ENCODE data around the gene SLC16A11. TPM values are rescaled to one million over a fixed set of nuclear protein-coding genes. Genes with fewer than 3 reads are reported as not detected.
"Not testable (repeated sequence)": the region's sequence is repeated elsewhere in the genome, so short reads cannot be mapped to it uniquely, and the experiment has no call there.

Gene SLC16A11
- total RNA-seq, 1 donor from 2014 or later, result 0.47 TPM

DNA sequence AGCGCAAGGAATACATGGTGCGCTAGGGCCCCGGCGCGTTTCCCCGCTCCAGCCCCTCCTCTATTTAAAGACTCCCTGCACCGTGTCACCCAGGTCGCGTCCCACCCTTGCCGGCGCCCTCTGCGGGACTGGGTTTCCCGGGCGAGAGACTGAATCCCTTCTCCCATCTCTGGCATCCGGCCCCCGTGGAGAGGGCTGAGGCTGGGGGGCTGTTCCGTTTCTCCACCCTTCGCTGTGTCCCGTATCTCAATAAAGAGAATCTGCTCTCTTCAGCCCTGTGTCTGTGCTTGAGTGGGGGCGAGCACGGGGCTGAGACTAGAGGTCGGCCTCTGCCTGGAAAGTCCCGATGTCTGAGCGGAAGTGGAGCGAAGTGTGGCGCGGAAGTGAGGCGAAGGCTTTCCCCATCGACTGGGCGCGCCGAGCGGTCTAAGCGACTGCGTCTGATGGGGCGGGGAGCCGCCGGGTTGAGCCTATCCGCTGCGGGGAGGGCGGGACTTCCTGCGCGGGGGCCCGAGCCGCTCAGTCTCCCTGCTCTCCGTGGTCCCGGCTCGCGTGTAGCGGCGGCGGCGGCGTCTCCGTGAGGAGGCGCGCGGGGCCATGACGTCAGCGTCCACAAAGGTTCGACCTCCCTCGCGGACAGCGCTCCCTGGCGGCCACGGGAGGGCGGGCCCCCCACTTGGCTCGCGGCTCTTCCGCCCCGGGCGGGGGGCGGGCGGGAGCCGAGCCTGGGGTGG lies 29.5 kb downstream of the SLC16A11 start:
- intact Hi-C loops (cut with micrococcal nuclease), result loop anchor here (1.0 to 10.0 kb wide), 10 partner anchors 10 to 1528 kb away; partner anchors contain the start of genes C17orf100, CD68, DERL2 and EIF5A

DNA sequence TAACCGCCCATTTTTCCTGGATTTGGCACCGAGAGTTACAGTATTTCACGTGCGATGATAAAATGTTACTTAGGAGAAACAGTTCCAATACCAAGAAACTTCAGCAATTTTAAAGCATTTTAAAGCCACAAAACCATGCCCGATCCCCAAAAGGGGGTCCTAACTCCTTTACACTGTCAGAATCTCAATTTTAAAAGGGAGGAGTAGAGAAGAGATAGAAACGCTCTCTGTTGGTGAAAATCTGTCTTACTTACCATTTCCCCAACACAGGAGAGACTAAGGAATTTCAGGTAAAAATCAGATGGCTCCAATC lies 32.0 kb downstream of the SLC16A11 start:
- intact Hi-C loops (cut with micrococcal nuclease), result loop anchor here (2.0 to 10.0 kb wide), 3 partner anchors 255 to 830 kb away; partner anchors contain the start of genes CD68 and XAF1

DNA sequence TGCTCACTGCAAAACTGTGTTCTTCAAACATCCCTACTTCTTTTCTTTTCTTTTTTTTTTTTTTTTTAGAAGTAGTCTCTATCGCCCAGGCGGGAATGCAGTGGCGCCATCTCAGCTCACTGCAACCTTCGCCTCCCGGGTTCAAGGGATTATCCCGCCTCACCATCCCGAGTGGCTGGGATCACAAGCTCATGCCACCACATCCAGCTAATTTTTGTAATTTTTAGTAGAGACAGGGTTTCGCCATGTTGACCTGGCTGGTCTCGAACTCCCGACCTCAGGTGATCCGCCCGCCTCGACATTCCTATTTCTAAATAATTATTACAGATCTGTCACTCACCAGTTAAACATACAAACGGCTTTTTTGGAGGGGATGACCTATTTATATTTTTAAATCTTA lies 32.5 kb downstream of the SLC16A11 start:
- intact Hi-C loops (cut with micrococcal nuclease), result loop anchor here (5.0 to 10.0 kb wide), 2 partner anchors 563 to 831 kb away; partner anchors contain the start of gene CD68

DNA sequence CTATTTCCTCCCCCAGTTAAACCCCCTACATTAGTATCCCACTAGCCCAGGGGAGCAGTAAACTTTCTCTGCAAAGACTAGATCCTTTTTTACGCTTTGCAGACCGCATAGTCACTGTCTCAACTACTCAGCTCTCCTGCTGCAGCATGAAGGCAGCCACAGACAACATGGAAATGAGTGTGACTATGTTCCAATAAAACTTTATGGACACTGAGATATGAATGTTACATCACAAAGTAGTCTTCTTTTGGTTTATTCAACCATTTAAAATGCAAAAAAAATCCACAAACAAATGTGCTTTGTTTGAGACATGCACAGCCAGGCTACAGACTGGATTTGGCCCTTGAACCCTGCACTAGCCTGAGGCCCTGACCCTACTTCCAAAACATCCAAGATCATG lies 33.4 kb downstream of the SLC16A11 start:
- intact Hi-C loops (cut with micrococcal nuclease), result loop anchor here (5.0 to 10.0 kb wide), 2 partner anchors 564 to 832 kb away; partner anchors contain the start of gene CD68

DNA sequence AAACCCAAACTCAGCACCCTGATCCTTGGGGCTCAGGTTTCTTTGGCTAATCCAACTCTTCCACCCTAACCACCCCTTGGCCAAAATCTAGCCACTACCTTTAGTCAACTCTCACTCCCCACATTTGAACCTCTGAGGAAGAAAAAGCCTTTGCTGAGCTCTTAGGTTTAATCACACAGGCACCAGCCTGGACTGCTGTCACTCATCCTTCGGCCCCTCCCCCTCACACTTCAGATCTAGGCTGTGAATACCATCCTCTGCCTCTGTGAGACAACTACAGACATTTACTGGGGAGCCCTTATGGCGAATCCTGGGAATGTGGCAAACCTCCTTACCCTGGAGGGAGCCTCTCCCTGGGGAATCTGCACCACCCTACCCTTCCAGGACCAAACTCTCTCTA lies 36.7 kb downstream of the SLC16A11 start:
- intact Hi-C loops (cut with micrococcal nuclease), result loop anchor here (10.0 kb wide), 1 partner anchor 1422 kb away; the partner anchor contains the start of gene NLRP1

DNA sequence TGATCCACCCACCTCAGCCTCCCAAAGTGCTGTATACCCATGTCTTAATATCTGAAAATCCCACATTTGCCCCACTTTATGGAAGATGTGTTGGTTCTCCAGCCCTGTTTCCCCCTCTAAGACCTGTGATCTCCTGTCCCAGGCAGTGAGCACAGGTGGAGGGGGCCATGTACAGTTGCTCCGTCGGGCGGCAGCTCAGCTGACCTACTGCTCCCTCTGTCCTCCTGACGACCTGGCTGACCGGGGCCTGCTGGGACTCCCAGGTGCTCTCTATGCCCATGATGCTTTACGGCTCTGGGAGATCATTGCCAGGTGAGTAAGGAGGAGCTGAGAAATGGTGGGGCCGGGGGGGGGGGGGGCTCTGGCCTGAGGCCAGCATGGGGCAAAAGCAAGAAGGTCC lies 38.2 kb downstream of the SLC16A11 start:
- intact Hi-C loops (cut with micrococcal nuclease), result loop anchor here (2.0 to 10.0 kb wide), 2 partner anchors 251 to 1421 kb away; partner anchors contain the start of gene NLRP1

DNA sequence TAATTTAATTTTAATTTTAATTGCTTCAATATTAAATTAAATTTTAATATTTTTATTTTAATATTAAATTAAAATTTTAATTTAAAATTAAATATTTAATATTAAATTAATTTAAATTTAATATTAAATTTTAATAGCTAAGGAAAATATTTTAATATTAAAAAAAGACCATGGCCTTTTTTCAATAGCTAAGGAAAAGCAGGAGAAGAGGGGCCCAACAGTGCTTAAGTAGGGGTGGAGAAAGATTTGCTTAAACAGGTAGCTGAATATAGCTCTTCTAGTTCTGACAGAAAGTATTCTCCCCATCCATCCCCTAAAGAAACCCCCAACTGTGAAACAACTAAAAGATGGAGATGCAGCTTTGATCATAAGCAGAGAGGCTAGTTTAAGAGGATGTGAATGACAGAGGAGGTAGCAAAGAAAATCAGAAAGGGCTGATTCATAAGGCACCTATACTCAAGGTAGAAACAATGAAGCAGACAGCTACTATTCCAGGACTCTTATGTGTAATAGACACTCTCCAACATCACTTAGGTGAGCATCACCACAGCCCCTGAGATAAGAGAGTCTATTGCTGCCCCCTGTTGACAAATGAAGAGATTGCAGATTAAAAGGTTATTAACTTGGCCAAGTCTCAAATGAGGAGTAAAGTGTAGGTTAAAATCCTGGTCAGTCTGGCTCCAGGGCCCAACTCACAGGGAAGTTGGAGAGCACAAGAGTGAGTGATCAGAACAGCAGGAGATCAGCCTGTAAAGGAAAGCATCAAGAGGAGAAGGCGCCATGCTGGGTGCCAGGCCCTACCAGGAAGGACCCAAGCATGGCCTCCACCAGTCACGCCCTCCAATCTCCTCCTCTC lies 39.3 kb downstream of the SLC16A11 start:
- intact Hi-C loops (cut with micrococcal nuclease), result loop anchor here (1.0 to 10.0 kb wide), 6 partner anchors 10 to 1420 kb away; partner anchors contain the start of gene NLRP1

DNA sequence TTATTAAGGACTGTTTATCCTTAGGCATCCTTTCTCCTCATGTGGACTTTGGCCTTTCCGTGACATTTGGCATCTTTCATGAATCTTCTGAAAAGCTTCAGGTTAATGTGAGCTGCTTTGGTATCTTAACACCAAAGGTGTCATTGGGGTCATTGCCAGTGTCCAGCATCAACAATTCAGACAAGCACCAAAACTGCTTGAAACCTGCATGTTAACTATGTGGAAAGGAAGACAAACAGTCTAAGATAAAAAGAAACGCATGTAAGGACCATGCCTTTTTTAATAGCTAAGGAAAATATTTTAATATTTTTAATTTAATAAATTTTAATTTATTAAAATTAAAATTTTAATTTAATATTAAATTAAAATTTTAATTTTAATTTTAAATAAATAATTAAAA lies 40.1 kb downstream of the SLC16A11 start:
- intact Hi-C loops (cut with micrococcal nuclease), result loop anchor here (1.0 to 10.0 kb wide), 6 partner anchors 11 to 1419 kb away; partner anchors contain the start of gene NLRP1

DNA sequence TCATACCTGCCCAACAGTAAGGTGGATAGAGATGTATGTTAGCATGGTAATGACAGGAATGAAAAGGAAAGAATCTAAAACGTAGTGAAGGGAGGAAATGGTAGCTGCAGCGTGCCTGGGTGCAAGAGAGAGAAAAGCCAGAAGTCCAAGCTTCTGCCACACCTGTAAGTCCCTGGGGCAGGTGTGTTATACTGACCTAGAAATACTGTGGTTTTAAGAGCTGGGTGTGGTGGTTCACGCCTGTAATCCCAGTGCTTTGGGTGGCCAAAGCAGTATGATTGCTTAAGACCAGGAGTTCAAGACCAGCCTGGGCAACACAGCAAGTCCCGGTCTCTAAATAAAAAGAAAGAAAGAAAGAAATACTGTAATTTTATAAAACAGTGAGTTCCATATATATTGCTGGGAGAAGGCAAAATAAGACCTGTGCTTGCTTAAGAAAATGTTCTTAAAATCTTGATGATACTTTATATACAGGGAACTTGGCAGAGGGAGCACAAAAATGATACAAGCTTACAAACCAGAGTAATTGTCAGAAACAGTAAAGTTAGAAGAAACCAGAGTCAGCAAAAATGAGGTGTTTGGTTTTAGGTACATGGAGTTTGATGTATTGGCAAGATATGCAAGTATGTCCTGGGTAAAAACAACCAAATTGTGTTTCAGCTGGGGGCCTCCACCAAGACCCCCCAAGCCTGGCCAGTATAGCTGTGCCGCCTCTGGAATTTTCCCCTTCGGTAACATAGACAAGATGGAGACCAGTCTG lies 41.4 kb downstream of the SLC16A11 start:
- intact Hi-C loops (cut with micrococcal nuclease), result loop anchor here (10.0 kb wide), 1 partner anchor 1418 kb away; the partner anchor contains the start of gene NLRP1

DNA sequence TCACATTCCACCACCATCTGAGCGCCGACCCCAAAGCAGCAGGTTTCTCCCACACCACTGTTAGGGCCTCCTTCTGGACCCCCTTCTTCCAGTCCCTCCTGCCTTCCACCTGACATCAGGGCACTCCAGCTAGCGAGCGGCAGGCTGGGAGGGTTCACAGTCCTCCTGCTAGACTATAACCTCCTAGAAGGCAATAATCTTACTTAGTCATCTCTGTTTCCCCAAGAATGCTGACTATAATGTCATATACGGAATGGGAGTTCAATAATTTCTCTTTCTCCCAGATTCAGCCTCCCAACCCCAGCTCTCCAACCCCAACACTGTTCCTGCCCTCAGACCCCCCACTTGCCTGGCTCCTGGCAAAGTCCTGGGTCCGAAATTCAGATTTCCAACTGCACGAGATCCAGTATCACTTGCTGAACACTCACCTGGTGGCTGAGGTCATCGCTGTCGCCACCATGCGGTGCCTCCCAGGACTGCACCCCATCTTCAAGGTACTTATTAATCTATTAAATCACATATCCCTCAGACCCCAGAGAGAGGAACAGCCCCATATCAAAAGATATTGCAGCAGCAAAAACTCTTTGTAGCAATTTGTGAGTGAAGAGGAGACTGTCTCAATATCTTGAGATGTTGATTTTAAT lies 42.5 kb downstream of the SLC16A11 start:
- intact Hi-C loops (cut with micrococcal nuclease), result loop anchor here (1.0 to 10.0 kb wide), 2 partner anchors 22 to 1417 kb away; partner anchors contain the start of genes BCL6B and NLRP1

DNA sequence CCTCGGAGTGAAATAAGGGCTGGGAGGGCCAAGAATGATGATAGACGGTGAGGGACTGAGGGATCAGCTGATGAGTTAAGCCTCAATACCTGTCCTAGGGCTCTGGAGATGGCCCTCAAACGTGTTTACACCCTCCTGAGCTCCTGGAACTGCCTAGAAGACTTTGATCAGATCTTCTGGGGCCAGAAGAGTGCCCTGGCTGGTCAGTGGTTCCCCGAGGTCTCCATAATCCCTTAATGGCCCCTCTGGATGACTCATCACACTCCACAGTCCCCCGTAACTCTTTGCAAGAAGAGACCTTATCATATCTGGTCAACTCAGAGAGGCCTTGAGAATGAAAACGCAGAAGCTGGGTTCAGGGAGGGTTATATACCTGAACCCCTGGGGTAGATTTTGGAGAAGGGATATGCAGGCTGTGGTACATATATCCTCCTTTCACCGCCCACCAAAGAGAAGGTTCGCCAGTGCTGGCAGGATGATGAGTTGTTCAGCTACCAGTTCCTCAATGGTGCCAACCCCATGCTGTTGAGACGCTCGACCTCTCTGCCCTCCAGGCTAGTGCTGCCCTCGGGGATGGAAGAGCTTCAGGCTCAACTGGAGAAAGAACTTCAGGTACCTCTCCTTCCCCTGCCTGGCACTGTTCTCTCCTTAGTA lies 44.9 kb downstream of the SLC16A11 start:
- intact Hi-C loops (cut with micrococcal nuclease), result no loop called here

DNA sequence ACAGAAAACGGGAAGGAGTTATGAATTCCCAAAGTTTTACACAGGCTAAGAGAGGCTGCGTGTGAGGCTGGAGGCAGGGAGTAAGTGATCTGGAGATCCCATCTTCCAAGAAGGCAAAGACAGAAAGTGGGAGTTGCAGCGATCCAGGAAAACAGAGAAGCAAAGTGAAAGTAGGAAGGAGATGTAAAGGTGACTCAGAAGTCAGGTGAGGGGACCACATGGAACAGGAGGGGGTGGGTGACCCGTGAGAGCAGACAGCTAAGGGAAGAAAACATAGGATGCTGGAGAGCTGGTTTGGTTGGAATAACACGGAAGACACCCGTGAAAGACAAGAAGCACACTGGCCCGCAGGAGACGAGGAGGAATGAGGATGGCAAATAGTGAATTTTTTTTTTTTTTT lies 46.7 kb downstream of the SLC16A11 start:
- intact Hi-C loops (cut with micrococcal nuclease), result no loop called here

DNA sequence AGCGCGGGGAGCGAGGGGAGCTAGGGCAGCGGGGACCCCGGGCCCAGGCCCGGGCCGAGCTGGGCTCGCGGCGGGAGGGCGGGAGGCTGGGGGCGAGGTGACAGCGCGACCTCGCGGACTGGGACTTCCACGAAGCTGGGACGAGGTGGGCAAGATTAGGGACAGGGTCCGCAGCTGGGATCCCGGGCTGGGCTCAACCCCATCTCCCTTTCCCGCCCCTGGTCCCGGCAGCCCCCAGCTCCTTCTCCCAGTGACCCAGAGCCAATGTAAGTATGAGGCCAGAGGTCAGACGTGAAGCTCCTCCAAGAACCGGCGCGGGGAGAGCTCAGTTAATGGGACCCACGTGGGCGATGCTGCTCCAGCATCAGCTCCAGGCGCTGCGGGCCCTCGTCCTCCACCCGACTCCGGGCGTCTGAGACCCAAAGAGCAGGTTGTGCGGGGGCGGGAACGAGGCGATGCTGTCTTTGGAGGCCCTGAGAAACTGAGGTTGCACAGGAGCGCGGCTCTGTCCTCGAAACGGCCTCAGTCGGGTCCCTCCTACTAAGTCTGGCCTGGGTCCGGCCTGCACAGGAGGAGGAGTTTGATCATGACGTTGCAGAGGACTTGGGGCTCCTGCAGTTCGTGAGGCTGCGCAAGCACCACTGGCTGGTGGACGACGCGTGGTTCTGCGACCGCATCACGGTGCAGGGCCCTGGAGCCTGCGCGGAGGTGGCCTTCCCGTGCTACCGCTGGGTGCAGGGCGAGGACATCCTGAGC lies 47.5 kb downstream of the SLC16A11 start:
- intact Hi-C loops (cut with micrococcal nuclease), result no loop called here

DNA sequence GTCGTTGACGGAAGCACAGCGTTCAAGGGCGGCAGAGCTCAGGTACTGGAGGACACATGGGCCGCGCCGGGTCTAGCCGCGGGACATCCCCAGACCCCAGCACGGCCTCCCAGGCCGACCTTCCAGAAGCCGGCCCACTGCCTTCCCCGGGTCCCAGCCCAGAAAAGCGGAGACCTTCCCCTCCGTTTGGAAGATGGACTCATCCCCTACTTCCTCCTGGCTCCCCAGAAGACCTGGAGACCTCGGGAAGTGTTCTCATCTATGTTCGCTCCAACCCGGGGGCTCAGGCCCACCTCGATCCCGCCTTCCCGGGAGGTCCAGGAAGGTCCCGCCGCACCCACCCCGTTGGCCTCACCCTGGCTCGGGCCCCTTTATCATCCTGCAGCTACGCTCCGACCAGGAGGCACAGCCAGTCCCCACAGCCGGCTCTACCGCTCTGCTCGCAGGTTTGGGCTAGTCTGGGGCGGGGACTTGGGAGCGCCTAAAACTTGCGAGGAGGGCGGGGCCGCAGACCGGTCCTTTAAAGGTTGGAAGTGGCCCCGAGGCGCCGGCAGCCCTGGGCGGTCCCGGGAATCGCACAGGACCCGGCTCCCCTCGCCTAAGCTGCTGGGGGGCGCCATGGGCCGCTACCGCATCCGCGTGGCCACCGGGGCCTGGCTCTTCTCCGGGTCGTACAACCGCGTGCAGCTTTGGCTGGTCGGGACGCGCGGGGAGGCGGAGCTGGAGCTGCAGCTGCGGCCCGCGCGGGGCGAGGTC lies 48.2 kb downstream of the SLC16A11 start, which contains the start of gene ALOX12:
Gene ALOX12, plus strand, starts transcription at position 550 of the 756 bp plus-strand sequence. Its CDS starts 69 bp downstream, at position 619.
- intact Hi-C loops (cut with micrococcal nuclease), result no loop called here

DNA sequence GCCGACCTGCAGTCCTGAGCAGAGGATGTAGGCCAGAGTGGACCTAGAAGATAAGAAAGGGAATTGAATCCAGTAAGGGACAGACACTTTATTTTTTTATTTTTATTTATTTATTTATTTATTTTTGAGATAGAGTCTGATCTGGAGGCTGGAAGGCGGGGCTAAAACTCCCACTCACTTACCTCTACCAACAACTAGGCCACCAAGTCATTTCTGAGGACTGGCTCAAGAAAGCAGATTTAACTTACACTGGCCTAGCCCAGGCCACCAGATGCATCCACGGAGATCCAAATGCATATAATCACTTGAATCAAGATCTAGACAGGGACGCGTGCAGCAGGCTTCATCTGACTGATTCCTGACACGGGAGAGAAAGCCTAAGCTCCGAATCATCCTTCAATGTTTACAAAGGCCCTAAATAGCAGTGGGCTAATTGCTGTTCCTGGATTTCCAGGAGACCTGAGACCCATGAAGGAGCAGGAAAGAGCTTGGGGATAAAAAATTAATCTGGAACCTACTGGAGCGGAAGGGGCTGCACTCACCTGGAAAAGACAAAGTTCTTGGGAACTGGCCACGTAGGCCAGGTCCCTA lies 49.1 kb downstream of the SLC16A11 start:
- intact Hi-C loops (cut with micrococcal nuclease), result no loop called here

DNA sequence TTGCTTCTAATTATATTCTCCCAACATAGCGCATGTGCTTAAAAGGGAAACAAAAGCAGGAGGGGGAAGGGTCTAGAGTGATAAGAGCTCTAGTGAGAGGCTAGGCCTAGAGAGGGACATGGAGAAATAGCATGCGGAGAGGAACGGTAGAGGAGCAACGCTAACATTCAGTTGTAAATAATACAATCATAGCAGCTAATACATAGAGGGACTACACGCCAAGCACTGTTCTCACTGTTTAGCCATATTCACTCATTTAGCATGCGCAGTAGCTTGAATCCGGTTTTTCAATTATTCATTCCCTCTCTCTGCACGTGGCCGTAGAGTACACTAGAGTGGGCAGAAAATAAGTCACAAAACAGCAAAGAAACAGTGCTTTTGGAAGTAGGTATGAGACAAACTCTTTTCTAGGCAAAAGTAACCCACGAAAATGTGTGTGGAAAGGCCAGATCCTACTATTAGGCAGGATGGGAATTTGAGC lies 49.7 kb downstream of the SLC16A11 start:
- intact Hi-C loops (cut with micrococcal nuclease), result no loop called here

DNA sequence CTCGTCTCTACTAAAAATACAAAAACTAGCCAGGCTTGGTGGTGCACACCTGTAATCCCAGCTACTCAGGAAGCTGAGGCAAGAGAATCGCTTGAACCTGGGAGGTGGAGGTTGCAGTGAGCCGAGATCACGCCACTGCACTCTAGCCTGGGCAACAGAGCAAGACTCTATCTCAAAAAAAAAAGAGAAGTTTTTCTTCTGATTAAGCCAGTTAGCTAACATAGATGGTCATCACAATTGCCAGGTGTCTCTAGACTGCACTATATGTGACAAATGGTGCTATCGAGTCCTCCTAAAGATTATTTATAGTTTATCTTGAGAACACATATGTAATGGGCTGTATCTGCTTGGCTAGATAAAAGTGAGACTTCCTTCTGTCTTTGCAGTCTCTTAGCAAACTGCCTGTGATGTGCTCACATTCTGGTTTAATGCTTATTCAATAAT lies 50.3 kb downstream of the SLC16A11 start:
- intact Hi-C loops (cut with micrococcal nuclease), result not testable (repeated sequence)

All from T-helper 1 cell treated with Interleukin-12 subunit alpha and Interleukin-12 subunit beta and Interleukin-4 antibody, amounts not matched to agents 30 ng/mL and 1 ng/mL, for 36 hours (primary cell).